SK-N-MC (cell line): Measurements from ENCODE around the gene DLX2.
"Not testable (repeated sequence)": the region's sequence is repeated elsewhere in the genome, so short reads cannot be mapped to it uniquely, and the experiment has no call there.

Experiments used
- DNase-seq: peaks from one replicate; pipeline ENCODE4 v3.0.0-alpha.2; 2011; ENCODE audit warnings: low read depth, low spot score
- H3K27ac ChIP-seq: fragments of 200-600 bp; sonication (generic); 2 replicates; pipeline ENCODE4 v1.5.1; 2016; ENCODE audit warnings: mixed run types
- H3K36me3 ChIP-seq: fragments of 200-600 bp; sonication (generic); 2 replicates; pipeline ENCODE4 v1.6.1; 2017; ENCODE audit warnings: antibody characterized with exemption, low read length, mixed read lengths; ENCODE audit not compliant: insufficient read depth
- H3K4me3 ChIP-seq: fragments of 200-600 bp; sonication (generic); 2 replicates; pipeline ENCODE4 v1.5.1; 2016
- H3K9ac ChIP-seq: fragments of 200-600 bp; sonication (generic); 2 replicates; pipeline ENCODE4 v1.8.0; 2017; ENCODE audit warnings: mixed run types, mixed read lengths; ENCODE audit not compliant: insufficient read length
- H3K9me3 ChIP-seq: fragments of 200-600 bp; sonication (generic); 2 replicates; pipeline ENCODE4 v1.6.1; 2017; ENCODE audit warnings: low read depth, mild to moderate bottlenecking, antibody characterized with exemption, low read length, moderate library complexity, mixed read lengths
- EZH2 ChIP-seq: fragments of 200-600 bp; sonication (generic); IDR thresholded peaks from one replicate; pipeline ENCODE4 v1.6.1; 2017; ENCODE audit warnings: antibody characterized with exemption
- FOXP2 ChIP-seq: optimal IDR thresholded peaks from 2 replicates; pipeline ENCODE3; 2011; ENCODE audit warnings: mild to moderate bottlenecking, moderate library complexity; ENCODE audit not compliant: insufficient read depth; ENCODE audit errors: extremely low read length, control extremely low read depth
- POLR2AphosphoS5 ChIP-seq: IDR thresholded peaks from 2 replicates; pipeline ENCODE4 v1.6.1; 2012; ENCODE audit warnings: mild to moderate bottlenecking, low read depth, low read length, borderline replicate concordance

Gene DLX2

GRCh38 chr2:172062402-172063004 lies 40.2 kb downstream of the DLX2 start:
- H3K36me3 ChIP-seq, result no peaks in the 10 kb centered on the region
- TF ChIP-seq FOXP2 (no peak), POLR2AphosphoS5 (no peak), EZH2 (no peak)
- H3K9ac ChIP-seq, result no peak overlapping the region
- no peak overlapping the region for H3K27ac ChIP-seq
- DNase-seq, result no peak
- no peaks in the 10 kb centered on the region for H3K9me3 ChIP-seq
- H3K4me3 ChIP-seq, result no peak overlapping the region

GRCh38 chr2:172060118-172060517 lies 42.6 kb downstream of the DLX2 start:
- H3K9ac ChIP-seq, H3K9me3 ChIP-seq, H3K36me3 ChIP-seq, H3K27ac ChIP-seq, DNase-seq, H3K4me3 ChIP-seq: not testable (repeated sequence)

GRCh38 chr2:172058660-172059059 lies 44.0 kb downstream of the DLX2 start:
- no peak for TF ChIP-seq POLR2AphosphoS5
- TF ChIP-seq EZH2, result no peak
- no peak for TF ChIP-seq FOXP2
- no peaks in the 10 kb centered on the region for H3K36me3 ChIP-seq
- H3K9ac ChIP-seq, result no peak overlapping the region
- no peak overlapping the region for H3K4me3 ChIP-seq
- H3K9me3 ChIP-seq, result no peaks in the 10 kb centered on the region
- no peak for DNase-seq
- H3K27ac ChIP-seq, result no peak overlapping the region

GRCh38 chr2:172056293-172056692 lies 46.4 kb downstream of the DLX2 start:
- DNase-seq, result no peak
- Histone ChIP-seq H3K9ac (no peak overlapping the region), H3K27ac (no peak overlapping the region), H3K9me3 (no peaks in the 10 kb centered on the region), H3K4me3 (no peak overlapping the region), H3K36me3 (no peaks in the 10 kb centered on the region)
- TF ChIP-seq POLR2AphosphoS5, result no peak

GRCh38 chr2:172053486-172053885 lies 49.2 kb downstream of the DLX2 start:
- H3K9ac ChIP-seq, result no peak overlapping the region

GRCh38 chr2:172052000-172052983 lies 50.4 kb downstream of the DLX2 start:
- peak overlapping the region; percentile 26 for H3K4me3 ChIP-seq
- DNase-seq, result no peak
- H3K9me3 ChIP-seq, result no peaks in the 10 kb centered on the region
- TF ChIP-seq FOXP2 (no peak), POLR2AphosphoS5 (no peak), EZH2 (no peak)
- no peaks in the 10 kb centered on the region for H3K36me3 ChIP-seq
- H3K27ac ChIP-seq, result peak overlapping the region; percentile 37; the same call in 1 of the 2 replicates
- H3K9ac ChIP-seq, result no peak overlapping the region

More at GRCh38 chr2:172053486-172053885, 49.2 kb downstream of the DLX2 start:
- Histone ChIP-seq H3K27ac (no peak overlapping the region), H3K9me3 (no peaks in the 10 kb centered on the region), H3K4me3 (no peak overlapping the region), H3K36me3 (no peaks in the 10 kb centered on the region)
- DNase-seq, result no peak
- TF ChIP-seq POLR2AphosphoS5 (no peak), EZH2 (no peak), FOXP2 (no peak)

- peak overlapping the region; percentile 39; the same call in 1 of the 2 replicates for H3K27ac ChIP-seq
- H3K4me3 ChIP-seq, result no peak overlapping the region; the same call in 1 of the 2 replicates
- no peaks in the 10 kb centered on the region for H3K9me3 ChIP-seq
- H3K36me3 ChIP-seq, result no peaks in the 10 kb centered on the region
- no peak for DNase-seq
- H3K9ac ChIP-seq, result no peak overlapping the region
- TF ChIP-seq FOXP2 (no peak), EZH2 (no peak), POLR2AphosphoS5 (no peak)
These were observed 52.1 kb downstream of the DLX2 start for GRCh38 chr2:172050479-172051125.

GRCh38 chr2:172049567-172050120 lies 53.1 kb downstream of the DLX2 start:
- Histone ChIP-seq H3K4me3 (no peak overlapping the region), H3K9ac (no peak overlapping the region), H3K9me3 (no peaks in the 10 kb centered on the region), H3K36me3 (no peaks in the 10 kb centered on the region), H3K27ac (no peak overlapping the region)
- DNase-seq, result no peak
- TF ChIP-seq POLR2AphosphoS5, result no peak
- TF ChIP-seq EZH2, result no peak
- TF ChIP-seq FOXP2, result no peak
